ENCODE results near the gene ARL13A.
"Not testable (repeated sequence)": the region's sequence is repeated elsewhere in the genome, so short reads cannot be mapped to it uniquely, and the experiment has no call there.

Gene ARL13A

DNA sequence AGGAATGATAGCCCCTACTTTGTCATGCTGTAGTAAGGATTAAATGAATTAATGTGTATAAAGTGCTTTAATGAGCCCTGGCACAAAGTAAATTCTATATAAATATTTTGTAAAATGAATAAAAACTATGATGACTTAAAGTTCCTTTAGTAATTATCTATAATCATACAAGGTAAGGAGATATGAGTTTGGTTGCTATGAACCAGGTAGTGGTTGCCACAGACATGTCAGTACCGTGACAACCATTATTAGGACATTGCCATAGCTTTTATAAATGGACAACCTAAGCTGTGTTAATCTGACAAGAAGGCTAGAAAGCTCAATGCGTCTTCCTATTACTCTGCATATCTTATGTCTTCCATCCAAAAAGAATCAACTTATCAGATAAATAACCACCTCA, at the start of gene ARL13A:
Gene ARL13A (plus strand): TSS at position 301 of the 400 bp plus-strand sequence. CDS start 3,982 bp downstream, outside the sequence.
- DNase-seq, result no peak

DNA sequence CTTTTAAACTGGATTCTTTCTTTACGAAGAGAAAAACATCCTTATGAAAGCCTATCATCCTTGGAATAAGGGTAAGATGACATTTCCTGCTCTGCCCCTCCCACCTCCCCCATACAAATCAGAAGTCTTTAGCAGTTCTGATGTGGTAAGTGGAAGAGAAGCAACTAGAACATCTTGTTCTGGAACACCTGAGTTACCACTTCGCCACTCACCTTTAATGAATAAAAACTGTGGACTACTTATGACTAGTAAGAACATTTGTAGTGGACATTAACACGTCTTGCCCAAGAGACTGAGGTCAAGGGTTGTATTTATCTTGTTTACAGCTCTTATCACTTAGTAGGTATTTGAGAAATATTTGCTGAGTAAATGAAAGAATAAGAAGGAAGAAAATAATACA, 45.1 kb upstream of the ARL13A start:
- DNase-seq, result no peak

DNA sequence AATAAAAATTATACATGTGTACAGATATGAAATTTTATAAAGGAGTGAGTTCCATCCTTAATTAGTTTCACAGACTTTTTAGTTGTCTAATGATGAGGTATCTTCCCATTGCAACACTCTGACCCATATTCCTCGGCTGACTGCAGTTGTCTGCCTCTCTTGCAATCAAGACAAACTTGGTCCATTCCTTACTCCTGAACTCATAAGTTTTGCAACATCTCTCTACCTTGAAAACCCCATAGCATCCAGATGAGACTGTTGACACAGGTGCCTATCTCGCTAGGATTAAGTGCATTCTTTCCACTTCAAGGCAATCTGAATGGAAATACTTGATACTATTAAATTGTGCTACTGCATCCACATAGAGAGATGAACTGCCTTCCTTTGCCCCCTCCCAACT, 43.1 kb upstream of the ARL13A start:
- DNase-seq, result no peak

DNA sequence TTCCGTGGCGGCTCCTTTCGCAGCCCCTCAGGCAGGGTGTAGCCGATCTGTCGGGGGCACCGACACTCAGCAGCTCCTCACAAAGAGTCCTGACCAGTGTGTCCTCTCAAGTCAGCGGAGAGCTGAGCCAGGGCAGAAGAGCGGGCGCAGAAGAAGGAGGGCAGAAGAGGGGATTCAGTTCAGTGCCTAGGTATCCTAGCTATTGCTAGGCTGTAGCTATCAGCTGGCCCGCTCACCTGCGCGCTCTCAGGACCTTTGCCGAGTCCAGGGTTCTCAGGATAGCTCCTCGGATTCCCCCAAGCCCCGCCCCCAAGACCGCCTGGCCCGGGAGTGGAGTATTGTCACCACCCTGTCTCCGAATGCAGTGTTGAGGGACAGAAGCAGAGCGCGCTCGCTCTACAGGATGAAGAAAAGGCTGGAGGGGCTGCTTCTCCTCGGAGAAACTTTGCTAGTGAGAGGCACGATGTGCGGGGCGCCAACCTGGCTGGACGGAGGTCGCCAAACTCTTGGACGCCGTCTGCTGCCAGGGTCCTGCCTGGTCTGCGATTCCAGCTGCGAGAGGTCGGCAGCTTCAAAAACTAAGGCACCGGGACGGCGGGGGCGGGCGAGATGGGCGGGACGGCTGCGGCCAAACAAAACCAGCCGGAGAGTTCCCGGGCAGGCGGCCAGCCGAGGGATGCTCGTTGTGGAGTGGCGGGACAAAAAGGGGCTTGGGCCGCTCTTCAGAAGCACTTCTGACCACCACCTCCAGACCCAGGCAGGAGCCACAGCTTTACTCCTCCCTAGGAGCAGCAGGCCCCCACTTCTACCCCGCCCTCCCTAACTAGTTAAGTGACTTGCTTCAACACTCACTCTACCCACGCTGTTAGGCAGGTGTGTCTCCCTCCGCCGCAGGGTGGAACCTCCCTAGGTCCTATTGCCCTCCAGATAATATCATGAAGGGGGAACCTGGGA, 40.6 kb upstream of the ARL13A start, which contains the start of gene XKRX:
Gene XKRX (minus strand): TSS at position 258 of the 954 bp plus-strand sequence. CDS start 613 bp downstream, outside the sequence.
- peak; percentile 33 for DNase-seq

DNA sequence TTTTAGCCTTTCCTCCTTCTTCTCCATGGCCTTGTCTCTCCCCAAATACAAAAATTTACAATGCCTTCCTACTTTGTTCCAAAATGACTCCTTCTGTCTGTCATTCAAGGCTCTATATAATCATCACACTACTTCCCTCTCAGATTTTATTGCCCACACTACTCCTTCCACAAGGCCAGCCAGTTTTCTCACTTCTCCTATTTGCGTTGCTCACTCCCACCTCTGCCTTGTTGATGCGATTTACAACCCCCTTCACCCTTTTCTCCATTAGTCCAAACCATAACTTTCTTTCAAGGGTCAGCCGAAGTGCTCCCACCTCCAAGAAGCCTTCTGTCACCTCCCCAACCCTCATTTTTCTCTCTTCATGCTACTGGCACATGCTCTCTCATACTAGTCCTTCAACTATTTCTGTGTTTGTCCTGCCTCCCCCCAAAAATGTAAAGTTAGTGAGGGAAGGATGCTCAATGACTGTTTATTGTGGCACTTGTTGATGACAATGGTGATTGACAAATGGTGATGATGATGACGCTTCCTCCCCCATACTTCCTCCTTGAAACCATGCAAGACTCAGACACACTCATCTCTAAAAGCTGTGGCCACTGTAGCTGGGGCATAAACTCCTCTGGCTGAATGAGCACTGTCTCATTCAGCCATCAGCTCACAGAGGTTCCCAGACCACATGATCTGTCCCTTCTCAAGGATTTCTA, 38.1 kb upstream of the ARL13A start:
- DNase-seq, result no peak

DNA sequence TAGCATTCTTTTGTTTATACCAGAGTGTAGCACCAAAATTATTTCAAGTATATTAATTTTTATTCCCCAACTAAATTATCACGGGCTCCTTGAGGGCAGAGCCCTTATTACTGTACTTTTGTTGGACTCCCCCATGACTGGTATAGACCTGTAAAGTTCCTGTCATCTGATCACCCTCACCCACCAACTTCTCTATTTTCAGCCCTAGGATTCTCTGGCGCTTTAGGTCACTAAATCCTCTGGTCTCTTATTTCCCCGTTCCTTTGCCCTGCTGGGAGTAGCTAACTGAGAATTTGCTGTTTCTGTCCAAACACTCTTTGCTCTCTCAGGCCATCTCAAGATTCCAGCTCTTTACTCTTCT, 37.6 kb upstream of the ARL13A start:
- DNase-seq, result no peak

DNA sequence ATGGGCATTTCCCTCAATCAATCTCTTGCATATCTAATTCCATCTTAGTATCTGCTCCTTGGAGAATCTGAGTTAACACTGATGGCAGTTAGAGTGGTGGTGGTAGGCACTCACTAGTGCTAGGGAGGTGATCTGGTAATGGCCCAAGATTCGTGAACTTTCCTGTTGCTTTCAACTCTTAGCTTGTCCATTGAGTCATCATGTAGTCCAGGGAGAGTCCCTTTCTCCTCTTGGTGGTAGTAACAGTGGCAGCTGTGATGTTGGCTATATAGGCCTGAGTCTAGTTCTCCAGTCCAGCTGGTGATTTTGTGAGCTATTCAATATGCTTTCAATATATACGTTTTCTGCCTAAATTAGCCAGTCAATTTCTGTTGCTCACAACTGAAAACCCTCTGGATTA, 33.7 kb upstream of the ARL13A start:
- DNase-seq, result no peak

DNA sequence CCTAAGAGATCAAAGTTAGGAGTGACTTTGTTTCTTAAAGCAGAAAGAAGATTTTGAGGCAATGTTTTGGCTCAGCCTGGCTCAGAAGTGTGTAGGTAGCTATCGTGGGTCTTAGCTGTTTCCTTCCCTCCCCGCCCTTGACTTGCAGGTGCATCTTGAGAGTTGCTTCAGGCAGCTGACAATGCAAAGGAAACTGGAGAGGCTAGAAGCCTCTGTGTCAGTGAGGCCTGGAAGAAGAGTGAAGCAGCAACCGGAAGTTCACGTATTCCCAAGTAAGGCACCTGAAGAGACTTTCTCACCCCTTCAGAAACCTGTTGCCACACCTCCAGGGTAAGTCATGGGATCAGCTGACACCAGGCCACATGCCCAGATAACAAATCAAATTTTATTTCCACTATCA, 30.2 kb upstream of the ARL13A start:
- no peak for DNase-seq

DNA sequence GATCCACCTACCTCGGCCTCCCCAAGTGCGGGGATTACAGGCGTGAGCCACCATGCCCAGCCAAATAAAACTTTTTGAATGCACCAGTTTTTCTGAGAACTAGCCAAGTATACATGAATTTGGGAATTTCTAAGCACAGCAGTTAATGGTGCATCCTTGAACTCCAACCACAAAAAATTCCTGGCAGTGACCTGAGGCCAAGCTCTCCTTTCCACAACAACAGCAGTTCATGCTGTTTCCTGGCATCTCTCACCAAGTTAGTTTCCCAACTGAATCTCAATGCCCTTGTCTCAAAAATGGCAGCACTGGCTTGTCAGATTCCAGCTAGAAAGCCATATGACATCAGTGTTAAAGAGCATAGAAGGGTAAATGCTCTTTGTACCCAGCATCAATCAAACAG, 24.9 kb upstream of the ARL13A start:
- no peak for DNase-seq

DNA sequence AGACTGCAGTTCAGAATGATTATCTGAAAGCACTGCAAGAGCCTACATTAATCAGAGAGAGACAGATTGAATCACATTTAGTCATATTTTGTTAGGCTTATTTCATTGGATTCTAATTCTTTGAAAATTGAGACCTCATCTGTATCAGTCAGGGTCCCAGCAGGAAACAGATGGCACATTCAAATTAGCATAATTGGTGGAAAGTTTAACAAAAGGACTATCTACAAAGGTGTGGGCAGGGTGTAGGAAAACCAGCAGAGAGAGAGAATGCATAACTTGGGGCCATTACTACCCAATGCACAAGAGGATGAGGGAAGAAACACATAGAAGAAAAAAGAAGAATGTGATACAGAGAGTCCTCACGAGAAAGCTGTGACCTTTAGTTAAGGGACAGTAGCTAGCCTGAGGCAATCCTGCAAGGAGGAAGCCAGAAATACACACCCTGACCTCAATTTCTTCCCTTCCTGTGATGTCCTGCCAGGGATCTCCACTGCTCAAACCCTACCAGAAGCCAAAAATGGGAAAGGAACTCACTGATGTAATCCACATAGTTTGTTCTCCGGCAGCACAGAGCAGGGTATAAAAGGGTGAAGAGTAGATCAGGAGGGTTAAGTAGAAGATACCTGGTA, 23.1 kb upstream of the ARL13A start:
- DNase-seq, result no peak

DNA sequence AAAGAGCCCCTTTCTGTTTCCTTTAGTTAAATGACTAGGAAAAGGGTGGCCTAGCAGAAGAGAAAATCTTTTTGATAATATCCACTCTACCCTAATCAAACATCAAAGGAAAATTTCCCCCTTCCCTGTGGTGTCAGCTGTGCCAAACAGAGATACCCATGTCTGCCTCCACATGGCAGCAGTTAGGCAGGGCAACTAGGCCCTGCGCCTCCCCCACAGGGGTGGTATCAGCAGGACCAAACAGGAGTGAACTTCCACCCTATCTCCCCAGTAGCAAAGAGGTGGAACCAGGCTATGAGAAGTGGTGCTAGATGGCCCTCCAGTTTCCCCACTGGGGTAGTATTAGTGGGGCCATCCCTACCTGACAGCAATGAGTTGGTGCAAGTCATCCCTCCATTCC, 21.0 kb upstream of the ARL13A start:
- no peak for DNase-seq

DNA sequence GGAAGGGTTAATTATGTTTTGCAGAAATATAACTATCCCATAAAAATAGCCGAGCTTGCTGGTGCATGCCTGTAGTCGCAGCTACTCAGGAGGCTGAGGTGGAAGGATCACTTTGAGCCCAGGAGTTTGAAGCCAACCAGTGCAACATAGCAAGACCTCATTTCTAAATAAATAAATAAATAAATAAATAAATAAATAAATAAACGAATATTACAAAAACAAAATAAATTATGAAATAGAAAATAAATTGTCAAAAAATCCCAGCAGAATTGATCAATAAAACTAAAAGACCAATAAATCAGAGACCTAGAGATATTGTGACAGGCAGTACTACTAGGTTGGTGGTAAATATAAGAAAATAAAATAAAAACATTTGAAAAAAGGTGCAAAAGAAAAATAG, 6.7 kb upstream of the ARL13A start:
- DNase-seq, result no peak

DNA sequence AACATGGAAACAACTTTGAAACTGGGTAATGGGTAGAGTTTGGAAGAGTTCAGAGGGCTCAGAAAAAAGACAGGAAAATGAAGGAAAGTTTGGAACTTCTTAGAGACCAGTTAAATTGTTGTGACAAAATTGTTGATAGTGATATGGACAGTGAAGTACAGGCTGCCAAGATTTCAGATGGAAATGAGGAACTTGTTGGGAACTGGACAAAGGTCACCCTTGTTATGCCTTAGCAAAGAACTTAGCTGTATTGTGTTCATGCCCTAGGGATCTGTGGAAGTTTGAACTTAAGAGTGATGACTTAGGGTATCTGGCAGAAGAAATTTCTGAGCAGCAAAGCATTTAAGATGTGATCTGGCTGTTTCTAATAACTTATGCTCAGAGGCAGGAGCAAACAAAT, 5.1 kb upstream of the ARL13A start:
- no peak for DNase-seq

DNA sequence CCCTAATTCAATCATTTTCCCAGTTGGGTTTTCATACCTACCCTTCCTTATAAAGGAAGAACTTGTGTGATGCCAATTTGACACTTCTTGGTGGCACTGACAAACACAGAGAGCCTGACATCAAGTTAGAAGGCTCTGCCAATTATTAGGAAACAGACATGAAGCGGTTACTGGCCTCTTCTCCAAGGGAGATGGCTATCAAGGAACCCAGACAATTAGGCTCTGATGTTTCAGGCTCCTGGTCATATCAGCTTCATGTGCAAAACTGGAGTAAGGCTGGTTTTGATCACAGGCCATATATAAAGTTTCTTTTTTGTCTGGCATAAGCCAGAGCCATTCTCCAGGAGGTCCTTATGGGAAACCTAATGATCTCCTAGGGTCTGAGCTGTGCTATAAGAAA, 428 bp downstream of the ARL13A start:
- no peak for DNase-seq

DNA sequence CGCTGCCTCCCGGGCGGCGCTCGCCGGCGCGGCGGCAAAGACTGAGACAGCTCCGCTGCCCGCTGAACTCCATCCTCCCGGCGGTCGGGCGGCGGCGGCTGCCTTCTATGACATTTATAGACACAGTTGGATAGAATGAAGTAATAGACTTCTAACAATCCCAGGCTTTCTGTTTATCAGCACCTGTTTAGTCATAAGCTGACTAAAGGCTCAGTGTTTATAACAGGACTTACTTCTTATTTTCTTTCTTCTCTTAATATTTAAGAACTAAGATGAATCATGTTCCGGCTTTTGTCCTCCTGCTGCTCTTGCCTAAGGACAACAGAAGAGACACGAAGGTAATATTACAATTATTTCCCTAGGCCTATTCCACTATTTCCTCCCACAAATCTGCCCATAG, 3.9 kb downstream of the ARL13A start:
- no peak for DNase-seq

DNA sequence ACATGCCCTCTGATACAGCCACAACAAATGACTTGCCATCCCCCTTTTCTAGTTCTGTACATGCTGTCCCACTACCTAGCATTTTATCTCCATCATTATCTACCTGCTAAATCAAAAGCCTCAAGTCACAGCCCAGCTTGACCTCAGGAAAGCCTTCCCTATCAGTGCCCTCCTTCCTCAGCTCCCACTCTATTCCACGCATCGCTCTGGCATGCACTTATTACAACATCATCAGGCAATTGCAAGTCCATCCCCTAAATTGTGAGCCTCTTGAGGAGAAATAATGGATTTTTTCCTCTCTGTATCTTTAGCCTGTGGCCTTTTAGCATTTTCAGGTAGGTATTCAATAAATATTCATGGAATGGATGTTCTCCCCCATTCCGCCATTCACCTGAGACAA, 5.7 kb downstream of the ARL13A start:
- no peak for DNase-seq

DNA sequence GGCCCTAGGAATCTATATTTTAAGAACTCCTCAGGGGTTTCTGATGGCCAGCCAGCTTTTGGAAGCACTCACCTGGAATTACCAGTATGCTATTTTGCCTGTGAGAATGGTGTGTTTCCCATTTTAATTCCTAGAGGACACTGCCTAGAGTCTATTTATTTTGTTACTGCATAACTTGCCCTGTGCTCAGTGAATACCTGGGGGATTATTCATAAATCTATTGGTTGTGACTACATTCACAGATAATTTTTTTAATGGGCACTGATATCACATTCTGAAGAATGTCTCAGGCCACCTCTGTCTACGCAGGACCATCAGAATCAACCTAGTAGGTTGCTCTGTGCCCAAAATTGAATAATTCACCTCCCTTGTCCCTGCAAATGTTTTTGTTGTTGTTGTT, 6.7 kb downstream of the ARL13A start:
- DNase-seq, result no peak

DNA sequence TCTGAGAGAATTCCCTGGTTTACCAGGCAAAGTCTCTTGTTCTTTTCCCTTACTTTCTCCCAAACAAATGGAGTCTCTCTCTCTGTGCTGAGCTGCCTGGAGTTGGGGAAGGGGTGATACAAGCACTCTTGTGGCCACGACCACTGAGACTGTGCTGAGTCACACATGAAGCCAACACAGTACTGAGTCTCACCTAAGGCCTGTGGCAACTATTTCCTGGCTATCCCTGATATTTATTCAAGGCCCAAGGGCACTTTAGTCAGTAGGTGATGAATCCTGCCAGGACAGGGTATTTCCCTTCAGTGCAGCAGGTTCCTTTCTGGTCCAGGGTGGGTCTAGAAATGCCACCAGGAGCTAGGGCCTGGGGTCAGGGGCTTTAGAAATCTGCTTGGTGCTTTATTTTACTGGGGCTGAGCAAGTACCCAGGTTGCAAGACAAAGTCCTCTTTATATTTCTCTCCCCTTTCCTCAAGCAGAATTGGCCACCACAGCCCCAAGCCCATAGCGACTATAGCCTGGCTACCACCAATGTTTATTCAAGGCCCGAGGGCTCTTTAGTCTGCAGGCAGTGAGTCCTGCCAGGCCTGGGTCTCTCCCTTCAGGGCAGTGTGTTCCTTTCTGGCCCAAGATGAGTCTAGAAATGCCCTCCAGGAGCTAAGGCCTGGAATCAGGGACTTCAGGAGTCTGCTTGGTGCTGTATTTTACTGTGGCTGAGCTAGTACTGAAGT, 10.5 kb downstream of the ARL13A start:
- no peak for DNase-seq

DNA sequence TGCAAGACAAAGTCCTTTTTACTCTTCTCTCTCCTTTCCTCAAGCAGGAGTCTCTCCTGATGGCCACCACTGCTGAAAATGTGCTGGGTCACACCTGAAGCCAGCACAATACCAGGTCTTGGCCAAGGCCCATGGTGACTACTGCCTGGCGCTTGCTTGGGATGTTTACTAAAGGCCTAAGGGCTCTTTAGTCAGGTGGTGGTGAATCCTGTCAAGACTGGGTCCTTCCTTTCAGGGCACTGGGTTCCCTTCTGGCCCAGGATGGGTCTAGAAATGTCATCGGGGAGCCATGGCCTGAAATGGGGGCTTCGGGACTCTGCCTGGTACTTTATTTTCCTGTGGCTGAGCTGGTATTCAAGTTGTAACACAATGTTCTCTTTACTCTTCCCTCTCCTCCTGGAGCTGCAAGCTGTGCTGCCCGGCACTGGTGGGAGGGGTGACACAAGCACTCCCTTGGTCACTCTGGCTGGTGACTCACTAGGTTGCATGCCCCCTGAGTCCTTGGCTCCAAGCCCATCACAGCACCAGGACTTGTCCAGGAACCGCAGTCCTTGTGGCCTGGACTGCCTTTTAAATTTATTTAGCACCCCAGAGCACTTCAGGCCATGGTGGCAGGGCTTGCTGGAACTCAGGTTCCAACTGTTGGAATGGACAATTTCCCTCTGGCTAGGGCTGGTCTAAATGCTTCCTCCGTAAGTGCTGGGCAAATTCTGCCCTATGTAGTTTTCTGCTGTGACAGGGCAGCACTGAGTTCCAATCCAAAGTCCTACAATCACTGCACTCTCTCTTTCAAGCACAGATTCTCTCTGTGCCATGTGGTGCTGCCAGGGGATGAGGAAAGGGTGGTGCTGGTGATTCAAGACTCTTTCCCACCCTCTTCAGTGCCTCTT, 11.3 kb downstream of the ARL13A start:
- no peak for DNase-seq

DNA sequence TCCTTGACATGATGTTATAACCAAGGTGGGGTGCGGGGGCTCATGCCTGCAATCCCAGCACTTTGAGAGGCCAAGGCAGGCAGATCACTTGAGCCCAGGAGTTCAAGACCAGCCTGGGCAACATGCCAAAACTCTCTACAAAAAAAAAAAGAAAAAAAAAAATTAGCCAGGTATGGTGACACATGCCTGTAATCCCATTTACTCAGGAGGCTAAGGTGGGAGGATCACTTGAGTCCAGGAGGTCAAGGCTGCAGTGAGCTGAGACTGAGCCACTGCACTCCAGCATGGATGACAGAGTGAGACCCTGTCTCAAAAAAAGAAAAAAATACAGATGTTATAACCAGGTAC, 12.0 kb downstream of the ARL13A start:
- not testable (repeated sequence) for DNase-seq

DNA sequence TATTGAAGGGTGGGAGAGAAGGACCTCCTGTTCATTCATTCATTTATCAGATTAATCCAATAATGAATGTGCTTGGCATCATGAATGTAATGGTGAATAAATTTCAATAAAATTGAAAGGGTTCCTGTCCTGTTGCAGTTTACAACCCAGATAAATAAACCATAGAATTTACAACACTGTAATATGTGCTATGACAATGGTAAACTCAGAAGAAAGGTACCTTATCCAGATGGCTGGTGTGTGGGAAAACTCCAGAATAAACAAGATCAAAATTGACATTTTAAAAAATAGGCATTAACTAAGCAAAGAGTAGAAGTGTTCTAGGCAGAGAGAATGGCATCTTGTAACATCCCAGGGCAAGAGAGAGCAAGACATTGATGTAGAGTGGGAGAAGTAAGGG, 15.3 kb downstream of the ARL13A start:
- no peak for DNase-seq

DNA sequence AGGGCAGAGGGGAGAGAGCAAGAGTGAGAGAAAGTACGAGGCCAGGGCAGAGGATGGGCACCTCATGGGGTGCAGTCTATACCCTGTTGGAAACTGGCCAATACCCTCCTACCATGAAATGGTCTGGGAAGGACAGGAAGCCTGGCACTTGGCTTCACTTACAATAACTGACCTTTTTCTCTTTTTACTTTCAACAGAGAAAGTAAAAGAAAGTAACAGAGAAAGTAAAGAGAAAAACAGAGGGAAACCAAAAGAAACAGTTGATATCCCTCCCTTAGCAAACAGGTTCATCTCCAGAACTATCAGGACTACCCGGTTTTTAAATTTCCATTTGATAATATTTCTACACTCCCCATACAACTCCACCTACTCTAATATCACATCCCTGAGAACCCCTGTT, 20.6 kb downstream of the ARL13A start:
- no peak for DNase-seq

Data from activated naive CD4-positive, alpha-beta T cell treated with Interleukin-2 at 50 U/mL for 16 hours (primary cell).